Activated CD8-positive, alpha-beta T cell treated with anti-CD3 and anti-CD28 coated beads for 36 hours (primary cell): ENCODE results near the gene CADM2. TPM values are rescaled to one million over a fixed set of nuclear protein-coding genes. Genes with fewer than 3 reads are reported as not detected.

Experiments used
- ATAC-seq: fragments of 200-7000 bp; cut with Tn5 transposase; one replicate; pipeline ENCODE4 v1.10.0; 2021; ENCODE audit warnings: mild to moderate bottlenecking, moderate library complexity
- CTCF ChIA-PET: fragments of 350-600 bp; sonication (Branson Sonifier 250); formaldehyde crosslinking; loops from one replicate; lab custom pipeline; 2021; ENCODE audit warnings: antibody characterized with exemption; lab: Charles Lee
- POLR2A ChIA-PET: fragments of 350-600 bp; sonication (Branson Sonifier 250); formaldehyde crosslinking; loops from one replicate; lab custom pipeline; 2021; ENCODE audit warnings: antibody characterized with exemption; lab: Charles Lee
- DNase-seq: peaks from one replicate; pipeline ENCODE4 v3.0.0-alpha.2; 2020
- H3K27ac Mint-ChIP-seq: one replicate; pipeline ENCODE4 v1.8.0; 2021; ENCODE audit warnings: mild to moderate bottlenecking, mixed read lengths
- H3K27me3 Mint-ChIP-seq: one replicate; pipeline ENCODE4 v1.8.0; 2021; ENCODE audit warnings: mixed read lengths
- H3K36me3 Mint-ChIP-seq: one replicate; pipeline ENCODE4 v1.8.0; 2021; ENCODE audit warnings: low read depth, mixed read lengths
- H3K4me1 Mint-ChIP-seq: one replicate; pipeline ENCODE4 v1.8.0; 2021; ENCODE audit warnings: low read depth, mixed read lengths
- H3K4me3 Mint-ChIP-seq: one replicate; pipeline ENCODE4 v1.8.0; 2021; ENCODE audit warnings: mild to moderate bottlenecking, moderate library complexity, mixed read lengths
- H3K9me3 Mint-ChIP-seq: one replicate; pipeline ENCODE4 v1.8.0; 2021; ENCODE audit warnings: mixed read lengths
- intact Hi-C: fragments of 100-400 bp; cut with micrococcal nuclease; formaldehyde crosslinking; loops from one replicate; pipeline ENCODE4 v1.10.0; 2022
- total RNA-seq, 2 experiments: library from RNA; stranded (reverse); gene quantifications; one replicate each; pipeline ENCODE4 v1.2.3, GENCODE V29; 2021
- TF ChIP-seq, protein P1 (sequence below): fragments of 200-600 bp; IDR thresholded peaks from one replicate; pipeline ENCODE4 v1.8.0; 2022; ENCODE audit warnings: antibody characterized with exemption, mild to moderate bottlenecking

Gene CADM2
- total RNA-seq, 2 experiments from 2014 or later: 0.38 TPM; not detected in 1

DNA sequence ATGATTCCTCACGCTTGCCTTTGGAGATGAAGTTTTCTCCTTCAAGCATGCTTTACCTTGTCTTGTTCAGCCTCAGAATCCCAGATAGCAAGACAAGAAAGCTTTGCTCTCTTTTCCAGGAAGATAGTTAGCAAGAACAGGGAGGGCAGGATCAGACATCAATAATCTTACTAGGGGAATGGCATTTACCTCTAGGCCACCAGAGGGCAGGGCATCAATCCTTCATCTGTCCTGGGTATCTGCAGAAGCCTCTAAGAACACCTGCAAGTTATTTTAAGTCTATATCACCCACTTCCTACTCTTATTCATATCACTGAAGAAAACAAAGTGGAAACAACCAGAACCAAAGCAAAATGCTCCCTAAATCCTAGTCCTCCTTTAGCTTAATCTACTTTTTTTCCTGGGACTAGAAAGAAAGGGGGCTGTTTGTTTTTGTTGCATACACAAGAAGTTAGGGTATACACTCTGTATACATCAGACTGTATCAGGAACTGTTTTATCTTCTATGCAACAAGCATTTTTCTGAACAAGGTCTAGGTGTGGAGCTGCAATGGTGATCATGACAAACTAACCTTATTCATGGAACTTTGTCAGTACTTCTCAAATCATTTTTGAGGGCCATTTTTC lies 862.5 kb downstream of the CADM2 start:
- no peak for ATAC-seq
- no peaks in the 10 kb centered on the region for H3K36me3 Mint-ChIP-seq
- DNase-seq: peak; percentile 16
- H3K27ac Mint-ChIP-seq: no peak overlapping the region
- POLR2A ChIA-PET: no interaction called here
- H3K4me3 Mint-ChIP-seq: no peak overlapping the region
- intact Hi-C loops: no loop called here
- H3K9me3 Mint-ChIP-seq: peaks cover 1% of the 10 kb centered on the region
- CTCF ChIA-PET: no interaction called here
- TF ChIP-seq, protein P1, sequence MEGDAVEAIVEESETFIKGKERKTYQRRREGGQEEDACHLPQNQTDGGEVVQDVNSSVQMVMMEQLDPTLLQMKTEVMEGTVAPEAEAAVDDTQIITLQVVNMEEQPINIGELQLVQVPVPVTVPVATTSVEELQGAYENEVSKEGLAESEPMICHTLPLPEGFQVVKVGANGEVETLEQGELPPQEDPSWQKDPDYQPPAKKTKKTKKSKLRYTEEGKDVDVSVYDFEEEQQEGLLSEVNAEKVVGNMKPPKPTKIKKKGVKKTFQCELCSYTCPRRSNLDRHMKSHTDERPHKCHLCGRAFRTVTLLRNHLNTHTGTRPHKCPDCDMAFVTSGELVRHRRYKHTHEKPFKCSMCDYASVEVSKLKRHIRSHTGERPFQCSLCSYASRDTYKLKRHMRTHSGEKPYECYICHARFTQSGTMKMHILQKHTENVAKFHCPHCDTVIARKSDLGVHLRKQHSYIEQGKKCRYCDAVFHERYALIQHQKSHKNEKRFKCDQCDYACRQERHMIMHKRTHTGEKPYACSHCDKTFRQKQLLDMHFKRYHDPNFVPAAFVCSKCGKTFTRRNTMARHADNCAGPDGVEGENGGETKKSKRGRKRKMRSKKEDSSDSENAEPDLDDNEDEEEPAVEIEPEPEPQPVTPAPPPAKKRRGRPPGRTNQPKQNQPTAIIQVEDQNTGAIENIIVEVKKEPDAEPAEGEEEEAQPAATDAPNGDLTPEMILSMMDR: no peak
- H3K27me3 Mint-ChIP-seq: no peaks in the 10 kb centered on the region
- no peaks in the 10 kb centered on the region for H3K4me1 Mint-ChIP-seq

DNA sequence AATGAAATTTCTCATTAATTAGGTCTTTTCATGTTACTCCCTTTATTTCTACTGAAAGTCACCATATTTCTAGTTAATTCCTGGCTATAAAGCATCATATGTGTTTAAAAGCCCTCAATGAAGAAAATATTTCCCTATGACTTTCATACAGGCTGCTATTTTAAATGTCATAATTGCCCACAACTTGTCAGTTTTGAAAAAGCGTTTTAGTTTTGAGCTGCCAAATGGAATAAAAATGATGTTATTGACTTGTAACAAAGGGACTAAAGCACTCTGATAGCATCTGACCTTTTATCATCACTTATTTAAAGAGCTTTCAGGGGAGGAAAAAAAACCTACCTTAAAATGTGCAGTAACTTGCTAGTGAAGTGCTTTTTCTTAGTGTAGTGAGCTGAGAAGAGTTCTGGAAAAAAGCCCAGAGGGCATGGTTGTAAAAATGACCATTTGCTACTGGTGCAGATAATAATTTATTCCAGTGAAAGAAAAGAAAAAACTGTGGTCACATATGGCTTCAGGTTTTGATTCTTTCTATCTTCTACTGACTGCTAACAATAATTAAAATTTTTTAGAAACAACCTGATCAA lies 877.2 kb downstream of the CADM2 start:
- no peaks in the 10 kb centered on the region for H3K4me1 Mint-ChIP-seq
- ATAC-seq (no peak), DNase-seq (no peak)
- H3K27ac Mint-ChIP-seq: no peak overlapping the region
- no peaks in the 10 kb centered on the region for H3K36me3 Mint-ChIP-seq
- ChIA-PET POLR2A (interaction anchor here (0.6 kb wide), 1 partner anchor 103 kb away, joined by 4 read pairs; no protein-coding TSS in a partner anchor), CTCF (no interaction called here)
- H3K9me3 Mint-ChIP-seq: peaks cover 3% of the 10 kb centered on the region
- H3K27me3 Mint-ChIP-seq: no peaks in the 10 kb centered on the region
- intact Hi-C loops: no loop called here
- TF ChIP-seq, protein P1: no peak
- no peak overlapping the region for H3K4me3 Mint-ChIP-seq

DNA sequence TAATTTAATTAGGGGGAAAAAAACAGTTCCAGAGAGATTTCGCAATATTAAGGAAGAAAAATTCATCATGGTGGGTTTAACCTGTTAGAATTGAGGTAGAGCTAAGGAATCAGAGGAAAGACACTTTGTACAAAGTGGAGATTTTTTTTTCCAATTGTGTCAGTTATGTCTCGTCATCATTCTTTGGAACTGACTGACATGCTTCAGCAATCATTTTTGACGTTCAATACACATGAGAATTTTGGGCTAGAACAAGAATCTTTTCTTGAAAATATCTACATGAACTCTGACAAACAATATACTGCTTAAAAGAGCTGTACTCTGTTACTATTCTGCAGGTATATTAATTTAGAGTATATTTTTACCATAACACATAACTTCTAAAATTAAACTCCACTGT lies 878.6 kb downstream of the CADM2 start:
- Mint-ChIP-seq H3K27me3 (no peaks in the 10 kb centered on the region), H3K4me1 (no peaks in the 10 kb centered on the region), H3K27ac (no peak overlapping the region), H3K9me3 (peaks cover 2% of the 10 kb centered on the region), H3K36me3 (no peaks in the 10 kb centered on the region), H3K4me3 (no peak overlapping the region)
- POLR2A ChIA-PET: no interaction called here
- intact Hi-C loops: no loop called here
- TF ChIP-seq, protein P1: no peak
- DNase-seq (no peak), ATAC-seq (no peak)
- CTCF ChIA-PET: no interaction called here

DNA sequence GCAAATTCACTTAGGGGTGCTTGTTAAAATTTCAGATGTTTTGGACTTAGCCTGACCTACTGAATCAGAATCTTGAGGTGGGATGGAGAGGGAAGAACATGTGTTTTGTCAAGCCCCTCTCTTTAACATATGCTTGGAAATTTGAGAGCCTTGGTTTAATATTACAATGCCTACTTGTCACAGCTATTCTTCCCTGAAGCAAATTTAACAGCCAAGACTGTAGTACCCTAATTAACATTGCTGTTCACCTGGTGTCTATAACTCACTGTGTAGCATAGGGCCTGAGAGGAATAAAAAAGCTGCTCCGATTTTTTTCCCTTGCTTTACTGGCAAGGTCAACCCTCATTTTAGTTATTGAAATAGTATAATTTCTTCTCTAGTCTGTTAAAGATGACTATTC lies 880.1 kb downstream of the CADM2 start:
- H3K27ac Mint-ChIP-seq: no peak overlapping the region
- ChIA-PET CTCF (no interaction called here), POLR2A (no interaction called here)
- ATAC-seq: no peak
- no peaks in the 10 kb centered on the region for H3K36me3 Mint-ChIP-seq
- peaks cover 2% of the 10 kb centered on the region for H3K9me3 Mint-ChIP-seq
- no peak for DNase-seq
- H3K4me1 Mint-ChIP-seq: no peaks in the 10 kb centered on the region
- H3K4me3 Mint-ChIP-seq: no peak overlapping the region
- no peaks in the 10 kb centered on the region for H3K27me3 Mint-ChIP-seq
- TF ChIP-seq, protein P1: no peak
- intact Hi-C loops: no loop called here

DNA sequence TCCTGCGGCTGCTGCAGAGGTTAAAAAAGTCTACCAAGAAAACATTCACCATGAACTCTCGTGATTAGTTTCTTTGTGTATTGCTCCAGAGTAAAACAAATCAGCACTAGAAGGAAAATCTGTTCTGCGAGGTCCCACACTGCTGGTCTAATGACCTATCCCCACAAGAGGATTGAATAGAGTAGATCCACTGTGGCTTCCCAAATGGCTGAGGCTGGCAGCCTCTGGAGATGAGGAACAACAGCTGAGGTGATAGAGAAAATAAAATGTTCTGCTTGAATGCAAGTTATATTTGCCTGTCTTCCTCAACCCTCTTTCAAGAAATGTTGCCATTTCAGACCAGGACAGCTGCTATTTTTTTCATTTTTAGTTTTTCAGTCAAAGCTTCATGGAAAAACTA lies 883.3 kb downstream of the CADM2 start:
- no peaks in the 10 kb centered on the region for H3K4me1 Mint-ChIP-seq
- no peaks in the 10 kb centered on the region for H3K27me3 Mint-ChIP-seq
- ChIA-PET CTCF (no interaction called here), POLR2A (no interaction called here)
- TF ChIP-seq, protein P1: no peak
- intact Hi-C loops: no loop called here
- no peak overlapping the region for H3K27ac Mint-ChIP-seq
- ATAC-seq (no peak), DNase-seq (no peak)
- no peaks in the 10 kb centered on the region for H3K9me3 Mint-ChIP-seq
- no peak overlapping the region for H3K4me3 Mint-ChIP-seq
- H3K36me3 Mint-ChIP-seq: no peaks in the 10 kb centered on the region
